GM12873 (cell line): ENCODE data around the gene SUSD1.

Experiments used
- CTCF ChIP-seq: IDR thresholded peaks from 2 replicates; pipeline ENCODE4 v1.5.1; 2012; ENCODE audit warnings: low read depth, mild to moderate bottlenecking, moderate library complexity, low read length, control low read depth; ENCODE audit not compliant: insufficient read depth; ENCODE audit errors: missing control alignments

The SUSD1 gene

GRCh38 chr9:112034216-112034611 is 140.9 kb downstream of the SUSD1 start:
- no peak for TF ChIP-seq CTCF

DNA sequence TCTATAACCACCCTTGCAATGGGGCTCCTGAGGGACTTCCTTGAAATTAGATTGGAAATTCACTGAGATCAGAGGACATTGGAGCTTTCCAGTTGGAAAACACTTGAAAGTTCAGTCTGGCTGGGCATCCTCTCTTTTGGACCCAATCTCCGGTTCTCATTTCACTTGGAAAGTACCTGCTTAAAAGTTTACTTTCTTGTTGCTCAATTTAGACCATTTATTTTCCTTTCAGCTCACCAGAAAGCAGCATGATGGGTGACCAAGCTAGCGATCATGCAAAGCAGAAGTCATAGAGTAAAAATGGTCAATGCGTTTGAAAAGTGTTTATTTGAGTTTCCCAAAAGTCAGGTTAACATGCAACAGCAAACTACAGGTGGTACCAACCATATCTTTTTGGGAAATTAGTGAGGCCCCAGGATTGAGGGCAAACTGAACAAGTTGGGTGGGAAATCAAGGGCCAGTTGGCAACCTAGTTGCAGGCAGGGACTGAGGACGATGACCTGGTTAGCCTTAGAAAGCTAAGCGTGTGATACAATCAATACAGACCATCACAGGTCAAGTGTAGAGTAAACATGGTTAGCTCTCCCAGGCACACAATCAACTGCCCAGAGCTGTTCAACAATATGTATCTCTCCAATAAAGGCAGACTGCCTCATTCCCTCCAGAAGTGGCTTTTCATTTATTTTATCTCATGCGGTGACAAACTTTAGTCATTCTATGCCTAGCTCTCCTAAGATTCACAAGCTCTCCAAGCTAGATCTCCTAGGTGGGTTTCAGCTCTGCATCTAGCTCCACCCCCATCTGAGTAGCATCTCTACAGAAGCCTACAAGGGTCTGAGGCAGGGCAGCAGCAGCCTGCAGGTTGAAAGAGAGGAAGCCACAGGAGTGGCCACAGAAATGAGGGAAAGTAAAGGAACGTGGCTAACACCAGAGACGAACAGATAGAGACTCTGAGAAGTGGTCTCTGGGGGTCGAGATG is 141.6 kb downstream of the SUSD1 start:
- no peak for TF ChIP-seq CTCF

DNA sequence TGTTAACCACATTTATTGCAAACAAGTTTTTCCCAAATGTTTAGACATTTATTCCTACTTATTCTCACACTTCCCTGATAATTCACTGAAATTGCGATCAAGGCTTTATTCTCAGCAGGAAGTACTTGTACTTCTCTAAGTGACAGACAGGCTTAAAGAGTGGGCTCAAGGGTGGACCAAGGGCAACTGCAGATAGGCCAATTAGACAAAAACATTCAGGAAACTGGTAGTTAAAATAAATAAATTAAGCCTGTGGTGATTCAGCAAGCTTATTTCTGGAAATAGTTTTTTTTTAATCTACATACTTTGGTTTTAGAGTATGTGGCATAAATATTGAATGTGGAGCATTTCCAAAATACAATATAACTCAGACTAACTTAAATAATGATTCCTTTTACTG is 142.4 kb downstream of the SUSD1 start:
- no peak for TF ChIP-seq CTCF

- no peak for TF ChIP-seq CTCF
These were observed 143.1 kb downstream of the SUSD1 start for GRCh38 chr9:112032009-112032408.

DNA sequence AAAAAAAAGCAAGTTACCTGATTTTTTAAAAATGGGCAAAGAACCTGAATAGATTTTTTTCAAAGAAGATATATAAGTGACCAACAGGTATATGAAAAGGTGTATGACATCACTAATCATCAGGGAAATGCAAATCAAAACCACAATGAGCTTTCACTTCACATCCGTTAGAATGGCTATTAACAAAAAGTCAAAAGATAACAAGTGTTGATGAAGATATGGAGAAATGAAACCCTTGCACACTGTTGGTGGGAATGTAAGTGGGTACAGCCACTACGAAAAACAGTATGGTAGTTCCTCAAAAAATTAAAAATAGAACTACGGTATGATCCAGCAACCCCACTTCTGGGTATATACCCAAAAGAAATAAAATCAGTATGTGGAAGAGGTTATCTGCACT is 143.7 kb downstream of the SUSD1 start:
- no peak for TF ChIP-seq CTCF

GRCh38 chr9:112029921-112030444 is 145.1 kb downstream of the SUSD1 start:
- no peak for TF ChIP-seq CTCF
